H54 (cell line): ENCODE data around the gene C1orf122.
A peak's percentile ranks its signal among the peaks of the same experiment; 100 is the strongest.

ENCODE experiments used
- DNase-seq: peaks from one replicate; pipeline ENCODE4 v3.0.0; 2011; ENCODE audit warnings: low spot score, mixed read lengths; ENCODE audit not compliant: insufficient read length
- FAIRE-seq: peaks from 3 replicates; lab custom pipeline; 2011; peaks lifted over from hg19 to GRCh38; lab: Jason Lieb, UNC
- POLR2A ChIP-seq: IDR thresholded peaks from 2 replicates; pipeline ENCODE4 v1.6.1; 2011; ENCODE audit warnings: low read depth, mild to moderate bottlenecking, low read length

Gene C1orf122

DNA sequence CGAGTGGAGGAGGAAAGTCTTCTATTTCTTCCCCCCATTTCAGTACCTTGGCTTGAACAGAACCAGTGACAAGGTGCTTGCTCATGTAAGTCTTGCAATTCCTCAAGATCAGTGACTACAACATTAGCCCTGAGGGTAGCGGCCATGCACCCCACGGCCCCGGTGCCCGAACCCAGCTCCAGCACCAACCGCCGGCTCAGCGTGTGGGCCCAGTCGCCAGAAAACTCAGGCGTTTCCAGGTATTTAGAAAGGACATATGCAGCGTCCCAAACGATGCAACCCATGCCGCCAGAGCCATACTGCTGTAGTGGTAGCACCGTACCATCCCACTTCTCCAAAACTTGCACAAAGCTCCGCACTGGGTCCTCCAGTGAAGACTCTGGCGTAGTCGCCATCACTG lies 25.1 kb upstream of the C1orf122 start:
- DNase-seq, result no peak
- TF ChIP-seq POLR2A, result no peak
- FAIRE-seq, result no peak

GRCh38 chr1:37792943-37793686 lies 14.5 kb upstream of the C1orf122 start:
- FAIRE-seq (no peak), DNase-seq (no peak)
- TF ChIP-seq POLR2A, result no peak

DNA sequence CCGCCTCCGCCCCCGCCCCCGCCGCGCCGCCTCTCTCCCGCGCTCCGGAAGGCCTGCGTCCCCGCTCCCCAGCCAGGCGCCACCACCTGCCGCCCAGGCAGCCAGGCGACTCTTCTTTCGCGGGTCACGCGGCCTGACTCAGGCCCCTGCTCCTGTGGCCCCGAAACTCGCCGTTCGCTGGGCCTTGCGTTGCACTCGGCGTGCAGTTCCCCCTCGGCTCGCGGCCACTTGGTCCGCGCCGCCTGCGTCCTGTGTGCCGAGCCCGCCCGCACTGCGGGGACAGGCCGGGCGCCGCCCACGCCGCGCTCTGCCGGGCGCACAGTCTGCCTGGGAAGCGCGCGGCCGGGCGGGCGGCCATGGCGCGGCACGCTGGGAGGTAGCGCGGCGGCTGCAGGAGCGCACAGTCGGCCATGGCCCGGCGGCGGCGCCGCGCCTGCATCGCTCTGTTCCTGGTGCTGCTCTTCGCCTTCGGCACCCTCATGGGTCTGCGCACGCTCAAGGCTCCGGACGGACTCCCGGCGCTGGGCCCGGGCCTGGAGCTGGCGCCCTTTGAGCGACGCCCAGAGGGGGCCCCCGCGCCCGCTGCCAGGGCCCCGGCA lies 13.7 kb upstream of the C1orf122 start, which contains the start of gene MANEAL:
Gene MANEAL, plus strand, starts transcription at position 75 of the 599 bp plus-strand sequence. Its CDS starts 336 bp downstream, at position 411.
- no peak for FAIRE-seq
- peak; percentile 82 for DNase-seq
- TF ChIP-seq POLR2A, result no peak

DNA sequence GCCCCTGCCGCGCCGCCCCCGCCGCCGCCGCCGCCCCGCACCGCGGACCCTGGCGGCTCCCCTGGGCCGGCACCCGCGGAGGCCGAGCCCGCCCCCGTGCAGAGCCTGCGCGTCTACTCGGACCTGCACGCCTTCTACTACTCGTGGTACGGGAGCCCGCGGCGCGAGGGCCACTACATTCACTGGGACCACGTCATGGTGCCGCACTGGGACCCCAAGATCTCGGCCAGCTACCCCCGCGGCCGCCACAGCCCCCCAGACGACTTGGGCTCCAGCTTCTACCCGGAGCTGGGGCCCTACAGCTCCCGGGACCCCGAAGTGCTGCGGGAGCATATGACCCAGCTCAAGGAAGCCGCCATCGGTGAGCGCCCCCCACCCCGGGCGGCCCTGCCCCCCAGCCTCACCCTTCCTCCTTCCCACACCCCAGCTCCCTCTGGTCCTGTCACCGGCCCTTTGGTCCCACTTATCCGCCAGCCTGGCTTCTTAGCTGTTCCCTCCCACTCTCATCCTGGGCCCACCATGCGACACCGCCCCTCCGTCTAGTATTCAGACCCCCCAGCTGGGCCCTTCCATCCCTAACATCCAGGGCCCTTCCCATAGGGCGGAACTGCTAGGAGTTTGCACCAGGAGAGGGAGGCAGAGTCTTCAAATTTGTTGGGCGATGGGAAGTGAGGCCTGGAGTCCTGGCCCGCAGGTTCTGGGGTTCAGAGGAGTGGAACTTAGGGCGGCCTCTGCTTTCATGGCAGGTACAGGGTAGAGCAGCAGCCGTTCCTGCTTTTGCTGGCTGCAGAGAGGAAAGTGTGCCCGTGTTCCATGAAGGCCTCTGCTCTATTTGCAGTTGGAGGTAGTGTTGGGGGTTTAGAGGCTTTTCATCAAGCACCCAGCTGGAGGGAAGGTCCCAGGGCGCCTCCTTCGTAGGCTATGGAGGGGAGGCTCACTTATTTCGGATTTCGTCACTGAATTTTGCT lies 12.9 kb upstream of the C1orf122 start:
- FAIRE-seq (no peak), DNase-seq (no peak)
- TF ChIP-seq POLR2A, result no peak

DNA sequence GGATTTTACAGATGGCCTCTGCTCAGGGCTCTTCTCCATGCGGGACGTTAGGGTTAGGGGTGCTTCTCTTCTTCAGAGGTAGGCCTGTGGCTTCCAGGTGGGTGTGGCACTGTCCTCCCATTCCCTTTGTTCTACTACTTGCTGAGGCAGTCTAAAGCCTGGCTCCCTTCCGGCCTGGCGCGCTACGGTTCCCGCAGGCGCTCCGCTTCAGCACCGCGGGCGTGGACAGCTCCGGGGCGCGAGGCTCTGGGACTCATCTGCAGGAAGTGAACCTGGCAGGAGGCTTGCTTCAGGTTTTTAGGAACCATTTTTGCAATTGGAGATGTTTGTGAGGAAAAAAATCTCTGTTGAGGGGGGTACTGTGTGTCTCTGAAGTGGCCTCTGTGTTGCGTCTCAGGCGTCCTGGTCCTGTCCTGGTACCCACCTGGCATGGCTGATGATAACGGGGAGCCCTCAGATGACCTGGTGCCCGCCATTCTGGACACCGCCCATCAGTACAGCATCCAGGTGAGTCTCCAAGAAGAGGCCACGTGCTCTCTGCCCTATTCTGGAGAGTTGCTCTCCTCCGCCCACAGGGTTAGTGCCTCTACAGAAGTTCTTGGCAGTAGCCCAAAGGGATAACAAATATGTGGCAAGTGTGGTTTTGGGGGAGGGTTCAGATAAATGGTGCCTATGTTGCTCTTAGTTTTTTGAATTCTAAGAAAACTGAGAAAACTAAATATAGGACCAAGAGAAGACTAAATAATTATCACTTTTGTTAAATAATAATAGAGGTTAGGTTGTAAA lies 12.1 kb upstream of the C1orf122 start:
- DNase-seq (no peak), FAIRE-seq (no peak)
- no peak for TF ChIP-seq POLR2A

GRCh38 chr1:37797750-37798345 lies 9.7 kb upstream of the C1orf122 start:
- no peak for DNase-seq
- TF ChIP-seq POLR2A, result no peak
- FAIRE-seq, result no peak

DNA sequence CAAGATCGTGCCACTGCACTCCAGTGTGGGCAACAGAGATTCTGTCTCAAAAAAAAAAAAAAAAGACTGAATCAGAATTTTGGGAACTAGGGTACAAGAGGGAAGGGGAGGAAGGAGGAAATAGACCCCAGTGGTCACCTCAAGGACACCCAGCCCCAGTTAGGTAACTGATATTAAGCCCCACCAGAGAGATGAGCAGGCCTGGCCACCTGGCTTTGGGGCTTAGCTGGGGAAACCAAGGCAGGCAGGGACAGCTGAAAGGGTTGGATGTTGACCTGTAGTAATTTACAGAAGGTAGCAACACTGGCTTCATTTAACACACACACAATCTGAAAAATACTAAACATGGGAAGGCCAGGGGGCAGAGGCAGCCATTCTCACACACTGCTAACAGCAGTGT lies 5.2 kb upstream of the C1orf122 start:
- no peak for TF ChIP-seq POLR2A
- no peak for FAIRE-seq

GRCh38 chr1:37807220-37807554 lies 403 bp upstream of the C1orf122 start:
- DNase-seq (no peak), FAIRE-seq (no peak)
- TF ChIP-seq POLR2A, result no peak

More for the DNA sequence above, 5.2 kb upstream of the C1orf122 start:
- DNase-seq, result no peak

DNA sequence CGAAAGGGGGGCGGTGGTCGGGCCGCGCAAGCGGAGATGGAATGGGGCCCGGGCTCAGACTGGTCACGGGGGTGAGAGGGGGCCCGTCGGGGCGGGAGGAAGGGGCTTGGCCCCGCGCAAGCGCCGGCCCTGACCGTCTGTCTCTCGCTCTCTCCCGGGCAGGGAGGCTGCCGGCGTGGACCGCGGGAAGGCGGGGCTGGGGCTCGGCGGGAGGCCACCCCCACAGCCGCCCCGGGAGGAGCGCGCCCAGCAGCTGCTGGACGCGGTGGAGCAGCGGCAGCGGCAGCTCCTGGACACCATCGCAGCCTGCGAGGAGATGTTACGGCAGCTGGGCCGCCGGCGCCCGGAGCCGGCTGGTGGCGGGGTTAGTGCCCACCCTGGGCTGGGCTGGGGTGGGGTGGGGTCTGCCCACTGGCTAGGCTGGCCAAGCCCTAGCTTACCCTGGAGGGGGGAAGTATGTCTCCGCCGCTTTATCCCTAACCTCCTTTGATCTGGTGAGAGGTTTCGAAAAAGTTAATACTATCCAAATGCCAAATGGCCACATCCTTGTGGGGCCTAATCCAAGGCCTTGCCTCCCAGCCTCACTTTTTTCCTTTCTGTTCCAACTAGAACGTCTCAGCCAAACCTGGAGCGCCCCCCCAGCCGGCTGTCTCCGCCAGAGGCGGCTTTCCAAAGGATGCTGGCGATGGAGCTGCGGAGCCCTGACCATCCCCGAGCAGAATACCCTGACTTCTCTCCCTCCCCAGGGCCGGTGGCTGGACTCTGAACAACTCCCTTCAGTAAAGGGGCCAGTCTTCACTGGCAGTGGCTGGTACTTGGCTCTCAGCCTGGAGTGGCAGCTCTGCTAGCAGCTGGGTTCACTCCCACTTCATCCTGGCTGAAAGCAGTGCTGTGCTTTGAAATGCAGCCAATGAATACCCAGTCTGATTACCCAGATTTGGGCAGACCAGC lies 1.1 kb downstream of the C1orf122 start:
- FAIRE-seq, result no peak
- peak; percentile 62 for TF ChIP-seq POLR2A
- DNase-seq, result peak; percentile 91

DNA sequence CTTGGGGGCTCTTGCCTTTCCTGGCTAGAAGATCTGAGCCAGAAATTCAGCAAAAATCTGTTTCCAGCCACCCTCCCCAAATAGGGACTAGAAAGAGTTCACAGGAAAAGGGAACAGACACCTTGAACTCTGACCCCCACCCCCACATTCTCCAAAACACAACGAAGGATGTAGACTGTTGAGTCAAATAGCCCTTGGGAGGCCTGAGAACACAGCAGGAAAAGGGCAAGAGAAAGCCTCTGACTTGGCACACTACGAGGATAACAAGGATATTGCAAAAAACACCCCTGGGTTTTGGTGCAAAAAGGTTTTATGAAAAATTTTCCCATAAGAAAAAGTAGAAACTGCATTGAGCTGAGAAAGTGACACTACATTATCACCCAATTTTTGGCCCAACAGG lies 2.4 kb downstream of the C1orf122 start:
- FAIRE-seq, result no peak
- no peak for DNase-seq
- no peak for TF ChIP-seq POLR2A

- peak; percentile 65 for DNase-seq
- FAIRE-seq, result peak; percentile 20
- no peak for TF ChIP-seq POLR2A
Measured at GRCh38 chr1:37811027-37811655, 3.6 kb downstream of the C1orf122 start.
